PFSK-1 (cell line): Measurements from ENCODE around the gene MYO10.

Source experiments
- POLR2AphosphoS5 ChIP-seq: IDR thresholded peaks from 2 replicates; pipeline ENCODE4 v1.6.1; 2012; ENCODE audit warnings: low read depth, mild to moderate bottlenecking, control low read depth, low read length, moderate library complexity
- TF ChIP-seq, protein P1 (sequence below), 2 experiments: IDR thresholded peaks; 2 replicates each; pipeline versions ENCODE4 v1.6.1 to v1.8.0; 2011 to 2012; ENCODE audit warnings: low read depth in 2 of 2, low read length in 2 of 2, control low read depth in 1 of 2, inconsistent platforms in 1 of 2, mild to moderate bottlenecking in 1 of 2, moderate library complexity in 1 of 2; ENCODE audit not compliant: insufficient read depth in 1 of 2

DNA sequence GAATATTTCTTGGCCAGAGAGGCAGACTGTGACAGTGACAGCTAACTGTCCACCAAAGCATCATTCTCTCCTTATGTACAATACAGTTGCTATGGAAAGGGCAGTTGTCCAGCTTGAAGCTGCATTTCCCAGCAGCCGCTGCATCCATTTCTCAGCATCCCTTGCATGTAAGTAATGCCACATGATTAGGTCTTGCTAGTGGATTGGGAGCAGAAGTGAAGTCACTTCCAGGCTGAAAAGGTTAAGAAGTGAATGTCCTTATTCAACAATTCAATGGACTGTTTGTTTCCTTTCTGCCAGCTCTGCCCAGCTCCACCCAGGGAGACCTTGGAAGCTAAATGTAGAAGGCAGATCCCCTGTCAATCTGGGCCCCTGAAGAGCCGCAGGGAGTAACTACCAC is 293.2 kb downstream of the MYO10 start:
- no peak for TF ChIP-seq POLR2AphosphoS5
- TF ChIP-seq, protein P1, sequence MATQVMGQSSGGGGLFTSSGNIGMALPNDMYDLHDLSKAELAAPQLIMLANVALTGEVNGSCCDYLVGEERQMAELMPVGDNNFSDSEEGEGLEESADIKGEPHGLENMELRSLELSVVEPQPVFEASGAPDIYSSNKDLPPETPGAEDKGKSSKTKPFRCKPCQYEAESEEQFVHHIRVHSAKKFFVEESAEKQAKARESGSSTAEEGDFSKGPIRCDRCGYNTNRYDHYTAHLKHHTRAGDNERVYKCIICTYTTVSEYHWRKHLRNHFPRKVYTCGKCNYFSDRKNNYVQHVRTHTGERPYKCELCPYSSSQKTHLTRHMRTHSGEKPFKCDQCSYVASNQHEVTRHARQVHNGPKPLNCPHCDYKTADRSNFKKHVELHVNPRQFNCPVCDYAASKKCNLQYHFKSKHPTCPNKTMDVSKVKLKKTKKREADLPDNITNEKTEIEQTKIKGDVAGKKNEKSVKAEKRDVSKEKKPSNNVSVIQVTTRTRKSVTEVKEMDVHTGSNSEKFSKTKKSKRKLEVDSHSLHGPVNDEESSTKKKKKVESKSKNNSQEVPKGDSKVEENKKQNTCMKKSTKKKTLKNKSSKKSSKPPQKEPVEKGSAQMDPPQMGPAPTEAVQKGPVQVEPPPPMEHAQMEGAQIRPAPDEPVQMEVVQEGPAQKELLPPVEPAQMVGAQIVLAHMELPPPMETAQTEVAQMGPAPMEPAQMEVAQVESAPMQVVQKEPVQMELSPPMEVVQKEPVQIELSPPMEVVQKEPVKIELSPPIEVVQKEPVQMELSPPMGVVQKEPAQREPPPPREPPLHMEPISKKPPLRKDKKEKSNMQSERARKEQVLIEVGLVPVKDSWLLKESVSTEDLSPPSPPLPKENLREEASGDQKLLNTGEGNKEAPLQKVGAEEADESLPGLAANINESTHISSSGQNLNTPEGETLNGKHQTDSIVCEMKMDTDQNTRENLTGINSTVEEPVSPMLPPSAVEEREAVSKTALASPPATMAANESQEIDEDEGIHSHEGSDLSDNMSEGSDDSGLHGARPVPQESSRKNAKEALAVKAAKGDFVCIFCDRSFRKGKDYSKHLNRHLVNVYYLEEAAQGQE (IDR thresholded peaks at IDR 0.05; ENCODE audit: insufficient read depth in 1 of 2, low read depth in 2 of 2, low read length in 2 of 2): no peak
